Stimulated activated CD4-positive, alpha-beta T cell treated with anti-CD3 and anti-CD28 coated beads, Interleukin-2, amount 100 ng/mL, for 24 hours (primary cell): ENCODE results near the gene ZNF878.

Experiments used
- DNase-seq, 2 donors: peaks; one replicate each; pipeline ENCODE4 v3.0.0-alpha.2; 2020

Gene ZNF878

GRCh38 chr19:12034620-12035019 lies 18.1 kb downstream of the ZNF878 start:
- no peak for DNase-seq

- no peak for DNase-seq
Observed at GRCh38 chr19:12034198-12034597, 18.6 kb downstream of the ZNF878 start.

GRCh38 chr19:12015753-12016116 lies 37.0 kb downstream of the ZNF878 start:
- no peak for DNase-seq

GRCh38 chr19:12015015-12015752 lies 37.6 kb downstream of the ZNF878 start:
- no peak for DNase-seq

- peak in 1 of 2 donors; percentile 14 for DNase-seq
Observed at GRCh38 chr19:12000152-12000981, 52.4 kb downstream of the ZNF878 start.

GRCh38 chr19:11995174-11995573 lies 57.6 kb downstream of the ZNF878 start:
- DNase-seq, result no peak
